PC-3 (cell line): ENCODE data around the gene PRR36. TPM values are rescaled to one million over a fixed set of nuclear protein-coding genes. Genes with fewer than 3 reads are reported as not detected.

Experiments
- ATAC-seq: fragments of 200-7000 bp; cut with Tn5 transposase; 2 replicates; pipeline ENCODE4 v1.9.1; 2020; ENCODE audit warnings: mild to moderate bottlenecking, moderate library complexity
- BruUV-seq: library from RNA; stranded (reverse); fragments of 400-500 nt; replicated peaks from 2 replicates; lab custom pipeline; 2021; lab: Mats Ljungman, UMichigan
- CTCF ChIA-PET: fragments of 300-600 bp; sonication (Branson Sonifier 250); formaldehyde crosslinking; loops from one replicate; lab custom pipeline; 2022; ENCODE audit warnings: antibody characterized with exemption; lab: Charles Lee
- POLR2A ChIA-PET: fragments of 300-600 bp; sonication (Branson Sonifier 250); formaldehyde crosslinking; loops from one replicate; lab custom pipeline; 2022; ENCODE audit warnings: antibody characterized with exemption; ENCODE audit not compliant: unreplicated experiment; lab: Charles Lee
- DNase-seq: peaks from one replicate; pipeline ENCODE4 v3.0.0-alpha.2; 2015
- H2AFZ ChIP-seq: fragments of 300-600 bp; sonication (generic); 2 replicates; pipeline ENCODE4 v1.6.0; 2016; ENCODE audit warnings: antibody characterized with exemption, low read length
- H3F3A ChIP-seq: fragments of 300-600 bp; sonication (generic); one replicate; pipeline ENCODE4 v1.6.0; 2017; ENCODE audit warnings: antibody characterized with exemption, low read length, control low read depth, mild to moderate bottlenecking; ENCODE audit not compliant: unreplicated experiment
- H3K27ac ChIP-seq: fragments of 300-600 bp; sonication (generic); 2 replicates; pipeline ENCODE4 v1.5.1; 2016; ENCODE audit warnings: mild to moderate bottlenecking, low read length
- H3K27me3 ChIP-seq: fragments of 300-600 bp; sonication (generic); 2 replicates; pipeline ENCODE4 v1.6.1; 2016; ENCODE audit warnings: low read length, mixed read lengths
- H3K36me3 ChIP-seq: fragments of 300-600 bp; sonication (generic); 2 replicates; pipeline ENCODE4 v1.6.1; 2016; ENCODE audit warnings: low read depth, mixed run types, low read length, mixed read lengths
- H3K4me1 ChIP-seq: fragments of 300-600 bp; sonication (generic); 2 replicates; pipeline ENCODE4 v1.5.1; 2016; ENCODE audit warnings: low read length; ENCODE audit not compliant: insufficient read depth
- H3K4me2 ChIP-seq: fragments of 300-600 bp; sonication (generic); 2 replicates; pipeline ENCODE4 v1.6.0; 2016; ENCODE audit warnings: low read length
- H3K4me3 ChIP-seq: fragments of 300-600 bp; sonication (generic); 2 replicates; pipeline ENCODE4 v1.5.1; 2016; ENCODE audit warnings: mild to moderate bottlenecking, low read length, mixed read lengths
- H3K79me2 ChIP-seq: fragments of 300-600 bp; sonication (generic); 2 replicates; pipeline ENCODE4 v1.6.1; 2017; ENCODE audit warnings: low read length, mixed read lengths
- H3K9ac ChIP-seq: fragments of 300-600 bp; sonication (generic); 2 replicates; pipeline ENCODE4 v1.6.0; 2016; ENCODE audit warnings: mild to moderate bottlenecking, low read length
- H3K9me2 ChIP-seq: fragments of 300-600 bp; sonication (generic); replicated peaks from 2 replicates; pipeline ENCODE4 v1.6.1; 2016; ENCODE audit warnings: mixed run types, low read length, mixed read lengths
- H3K9me3 ChIP-seq: fragments of 300-600 bp; sonication (generic); 2 replicates; pipeline ENCODE4 v1.6.1; 2016; ENCODE audit warnings: low read length, mixed read lengths
- H4K20me1 ChIP-seq: fragments of 300-600 bp; sonication (generic); 2 replicates; pipeline ENCODE4 v1.6.1; 2016; ENCODE audit warnings: low read length, mixed read lengths
- CTCF ChIP-seq: fragments of 300-600 bp; sonication (generic); conservative IDR thresholded peaks from 2 replicates; pipeline ENCODE4 v1.5.1; 2017; ENCODE audit warnings: antibody characterized with exemption, low read depth, mild to moderate bottlenecking, low read length
- EZH2 ChIP-seq: fragments of 300-600 bp; sonication (generic); IDR thresholded peaks from one replicate; pipeline ENCODE4 v1.6.1; 2017; ENCODE audit warnings: antibody characterized with exemption, mild to moderate bottlenecking, low read length; ENCODE audit not compliant: unreplicated experiment
- EZH2phosphoT487 ChIP-seq: fragments of 300-600 bp; sonication (generic); IDR thresholded peaks from 2 replicates; pipeline ENCODE4 v1.6.1; 2018; ENCODE audit warnings: mild to moderate bottlenecking, antibody characterized with exemption, low read length, borderline replicate concordance
- intact Hi-C: fragments of 100-400 bp; cut with micrococcal nuclease; formaldehyde crosslinking; loops from 2 replicates; pipeline ENCODE4 v1.9.0; 2023
- total RNA-seq: library from RNA; depleted of rRNA; stranded (reverse); fragments of >200 nt; gene quantifications from 2 replicates; pipeline ENCODE4 v1.2.3, GENCODE V29; 2014

PRR36 gene
- total RNA-seq, 1 experiment from 2014 or later, result 2.5 TPM

GRCh38 chr19:7844405-7844804, 29.8 kb downstream of the PRR36 start:
- intact Hi-C loops, result no loop called here
- no peak overlapping the region for H3K4me3 ChIP-seq
- no peaks in the 10 kb centered on the region for H3K36me3 ChIP-seq
- DNase-seq (no peak), ATAC-seq (no peak)
- H3K9me3 ChIP-seq, result no peaks in the 10 kb centered on the region
- H3F3A ChIP-seq, result no peaks in the 10 kb centered on the region
- ChIA-PET CTCF (no interaction called here), POLR2A (no interaction called here)
- no peak overlapping the region for H3K4me2 ChIP-seq
- no peak overlapping the region for H3K27ac ChIP-seq
- H4K20me1 ChIP-seq, result no peaks in the 10 kb centered on the region
- H3K27me3 ChIP-seq, result no peaks in the 10 kb centered on the region
- no peaks in the 10 kb centered on the region for H3K9me2 ChIP-seq
- H2AFZ ChIP-seq, result no peak overlapping the region
- no TSS peak for BruUV-seq
- TF ChIP-seq EZH2, result no peak
- no peak for TF ChIP-seq EZH2phosphoT487
- no peak for TF ChIP-seq CTCF
- H3K79me2 ChIP-seq, result 0 out of 2 replicates have a peak, but pooled peaks cover 2% of the 10 kb centered on the region
- no peaks in the 10 kb centered on the region for H3K4me1 ChIP-seq
- no peak overlapping the region for H3K9ac ChIP-seq

GRCh38 chr19:7843521-7843920, 30.7 kb downstream of the PRR36 start:
- no peak overlapping the region for H3K27ac ChIP-seq

More at GRCh38 chr19:7843521-7843920, 30.7 kb downstream of the PRR36 start:
- Histone ChIP-seq H3K27me3 (no peaks in the 10 kb centered on the region), H3K79me2 (0 out of 2 replicates have a peak, but pooled peaks cover 2% of the 10 kb centered on the region), H3K4me1 (peaks cover 2% of the 10 kb centered on the region), H2AFZ (no peak overlapping the region), H3F3A (no peaks in the 10 kb centered on the region), H3K9me3 (no peaks in the 10 kb centered on the region), H3K4me3 (no peak overlapping the region), H3K9me2 (no peaks in the 10 kb centered on the region), H3K4me2 (no peak overlapping the region), H4K20me1 (no peaks in the 10 kb centered on the region), H3K9ac (no peak overlapping the region), H3K36me3 (no peaks in the 10 kb centered on the region)
- no peak for ATAC-seq
- CTCF ChIA-PET, result no interaction called here
- intact Hi-C loops, result no loop called here
- no peak for DNase-seq
- no peak for TF ChIP-seq CTCF
- no peak for TF ChIP-seq EZH2
- TF ChIP-seq EZH2phosphoT487, result no peak
- POLR2A ChIA-PET, result no interaction called here
- no TSS peak for BruUV-seq
